B cell (primary cell): ENCODE results near the gene THBS2. TPM values are rescaled to one million over a fixed set of nuclear protein-coding genes. Genes with fewer than 3 reads are reported as not detected.

Experiments used
- ATAC-seq: fragments of 200-7000 bp; cut with Tn5 transposase; one replicate; pipeline ENCODE4 v1.10.0; 2021; ENCODE audit warnings: low read depth, mild to moderate bottlenecking, moderate number of reproducible peaks, moderate library complexity
- CTCF ChIA-PET: fragments of 350-600 bp; sonication (Branson Sonifier 250); formaldehyde crosslinking; loops from one replicate; lab custom pipeline; 2021; ENCODE audit warnings: antibody characterized with exemption, inconsistent platforms; lab: Charles Lee
- POLR2A ChIA-PET: fragments of 350-600 bp; sonication (Branson Sonifier 250); formaldehyde crosslinking; loops from one replicate; lab custom pipeline; 2021; ENCODE audit warnings: antibody characterized with exemption; lab: Charles Lee
- DNase-seq: peaks from one replicate; pipeline ENCODE4 v3.0.0; 2013
- H2AFZ ChIP-seq: 2 replicates; pipeline ENCODE4 v1.6.1; 2012; ENCODE audit warnings: mild to moderate bottlenecking, low read depth, low read length; ENCODE audit not compliant: insufficient read depth, poor library complexity, severe bottlenecking
- H3K27ac ChIP-seq, 2 donors: 1 replicate in 1 of 2; 2 replicates in 1 of 2; pipeline ENCODE4 v1.5.1; 2012 to 2013; ENCODE audit warnings: low read length in 2 of 2, mild to moderate bottlenecking in 2 of 2, moderate library complexity in 1 of 2
- H3K27me3 ChIP-seq, 4 experiments: fragments of 200-600 bp in 1 of 4; sonication (generic) in 1 of 4; replicated peaks in 1 of 4; 1 replicate in 2 of 4; 2 replicates in 2 of 4; pipeline versions ENCODE4 v1.6.1 to v1.7.0; 2013 to 2016; ENCODE audit warnings: low read length in 3 of 4, mild to moderate bottlenecking in 2 of 4, mixed read lengths in 1 of 4, moderate library complexity in 1 of 4; ENCODE audit not compliant: insufficient read depth in 4 of 4, control insufficient read depth in 3 of 4; ENCODE audit errors: control extremely low read depth in 1 of 4
- H3K36me3 ChIP-seq, 2 experiments: replicated peaks in 1 of 2; 1 replicate in 1 of 2; 2 replicates in 1 of 2; pipeline versions ENCODE4 v1.6.1 to v1.7.1; 2013; ENCODE audit warnings: low read length in 1 of 2; ENCODE audit not compliant: insufficient read depth in 2 of 2, control insufficient read depth in 1 of 2; ENCODE audit errors: control extremely low read depth in 1 of 2, extremely low read depth in 1 of 2
- H3K4me1 ChIP-seq, 2 donors: fragments of 200-600 bp in 1 of 2; sonication (generic) in 1 of 2; 1 replicate in 1 of 2; 2 replicates in 1 of 2; pipeline versions ENCODE4 v1.5.1 to v1.6.1; 2013 to 2017; ENCODE audit warnings: low read length in 2 of 2; ENCODE audit not compliant: control insufficient read depth in 2 of 2, insufficient read depth in 2 of 2
- H3K4me2 ChIP-seq: replicated peaks from 2 replicates; pipeline ENCODE3; 2012; ENCODE audit warnings: mild to moderate bottlenecking, low read depth, low read length; ENCODE audit not compliant: poor library complexity, severe bottlenecking
- H3K4me3 ChIP-seq, 5 experiments: fragments of 200-600 bp in 1 of 5; sonication (generic) in 1 of 5; 1 replicate in 3 of 5; 2 replicates in 2 of 5; pipeline versions ENCODE4 v1.5.1 to v1.7.0; 2011 to 2016; ENCODE audit warnings: low read length in 4 of 5, mild to moderate bottlenecking in 4 of 5, low read depth in 2 of 5, control low read depth in 1 of 5, moderate library complexity in 1 of 5; ENCODE audit not compliant: insufficient read depth in 1 of 5; ENCODE audit errors: control extremely low read depth in 1 of 5, extremely low read depth in 1 of 5
- H3K79me2 ChIP-seq: fragments of 200-600 bp; sonication (generic); one replicate; pipeline ENCODE4 v1.6.0; 2016; ENCODE audit warnings: low read length; ENCODE audit not compliant: control insufficient read depth, insufficient read depth
- H3K9ac ChIP-seq: fragments of 200-600 bp; sonication (generic); 2 replicates; pipeline ENCODE4 v1.6.1; 2017; ENCODE audit warnings: mild to moderate bottlenecking, low read length, moderate library complexity
- H3K9me3 ChIP-seq, 3 donors: one replicate each; pipeline versions ENCODE4 v1.6.1 to v1.7.1; 2013; ENCODE audit warnings: low read length in 2 of 3; ENCODE audit not compliant: control insufficient read depth in 2 of 3, insufficient read depth in 1 of 3; ENCODE audit errors: control extremely low read depth in 1 of 3
- H4K20me1 ChIP-seq: 2 replicates; pipeline ENCODE4 v1.6.0; 2012; ENCODE audit warnings: mild to moderate bottlenecking, low read length; ENCODE audit not compliant: insufficient read depth, control insufficient read depth, poor library complexity, severe bottlenecking
- H3K27ac Mint-ChIP-seq: one replicate; pipeline ENCODE4 v1.8.0; 2021; ENCODE audit warnings: mixed read lengths
- H3K27me3 Mint-ChIP-seq: one replicate; pipeline ENCODE4 v1.8.0; 2021; ENCODE audit warnings: mixed read lengths
- H3K4me1 Mint-ChIP-seq: one replicate; pipeline ENCODE4 v1.8.0; 2021; ENCODE audit warnings: mixed read lengths
- H3K4me3 Mint-ChIP-seq: one replicate; pipeline ENCODE4 v1.8.0; 2021; ENCODE audit warnings: mixed read lengths
- H3K9me3 Mint-ChIP-seq: one replicate; pipeline ENCODE4 v1.8.0; 2022; ENCODE audit warnings: mixed read lengths; ENCODE audit not compliant: insufficient read depth
- EZH2 ChIP-seq: IDR thresholded peaks from 2 replicates; pipeline ENCODE4 v1.6.1; 2012; ENCODE audit warnings: borderline replicate concordance, low read depth, mild to moderate bottlenecking, moderate library complexity, low read length; ENCODE audit not compliant: insufficient read depth, poor library complexity, severe bottlenecking
- WGBS: methylation state at CpG from one replicate; pipeline ENCODE4 v1.1.5; 2013; ENCODE audit warnings: missing lambda C conversion rate; ENCODE audit not compliant: insufficient coverage; 5-methylcytosine and 5-hydroxymethylcytosine counted together
- intact Hi-C: fragments of 100-400 bp; cut with micrococcal nuclease; formaldehyde crosslinking; loops from one replicate; pipeline ENCODE4 v1.10.0; 2022
- polyA plus RNA-seq: library from polyadenylated mRNA; depleted of rRNA; stranded (reverse); fragments of >200 nt; gene quantifications from 2 replicates; pipeline ENCODE4 v1.2.3, GENCODE V29; 2012
- total RNA-seq, 2 donors: library from RNA; stranded (reverse); fragments of 120-200 nt in 1 of 2; gene quantifications; 1 replicate in 1 of 2; 2 replicates in 1 of 2; pipeline versions ENCODE4 v1.2.3 to v1.2.4, GENCODE V29; 2013 to 2022
- TF ChIP-seq, protein P1 (sequence below): fragments of 200-600 bp; IDR thresholded peaks from one replicate; pipeline ENCODE4 v1.8.0; 2022; ENCODE audit warnings: antibody characterized with exemption, mild to moderate bottlenecking

THBS2 gene
- total and polyA plus RNA-seq, 2 donors (not counting 1 experiment from before 2014, with no cell fraction given), result not detected

- no peak overlapping the region for H3K9ac ChIP-seq
- intact Hi-C loops, result no loop called here
- no peak overlapping the region for H2AFZ ChIP-seq
- no peak overlapping the region for H3K27ac ChIP-seq
- H3K9me3 ChIP-seq, result peaks cover 0 to 10% (median 0%) of the 10 kb centered on the region in 3 donors
- Mint-ChIP-seq H3K4me3 (no peak overlapping the region), H3K27me3 (no peaks in the 10 kb centered on the region), H3K27ac (no peak overlapping the region), H3K9me3 (no peaks in the 10 kb centered on the region), H3K4me1 (no peaks in the 10 kb centered on the region)
- no peaks in the 10 kb centered on the region for H3K79me2 ChIP-seq
- ATAC-seq, result no peak
- ChIA-PET CTCF (no interaction called here), POLR2A (no interaction called here)
- H3K4me2 ChIP-seq, result no peak overlapping the region
- no peaks in the 10 kb centered on the region for H3K4me1 ChIP-seq
- H3K4me3 ChIP-seq, result no peak overlapping the region
- WGBS, result 91% methylated on average over 31 of the region's 37 CpGs
- no peaks in the 10 kb centered on the region for H4K20me1 ChIP-seq
- H3K36me3 ChIP-seq, result no peaks in the 10 kb centered on the region
- no peak for DNase-seq
- TF ChIP-seq EZH2, result no peak
- TF ChIP-seq, protein P1, sequence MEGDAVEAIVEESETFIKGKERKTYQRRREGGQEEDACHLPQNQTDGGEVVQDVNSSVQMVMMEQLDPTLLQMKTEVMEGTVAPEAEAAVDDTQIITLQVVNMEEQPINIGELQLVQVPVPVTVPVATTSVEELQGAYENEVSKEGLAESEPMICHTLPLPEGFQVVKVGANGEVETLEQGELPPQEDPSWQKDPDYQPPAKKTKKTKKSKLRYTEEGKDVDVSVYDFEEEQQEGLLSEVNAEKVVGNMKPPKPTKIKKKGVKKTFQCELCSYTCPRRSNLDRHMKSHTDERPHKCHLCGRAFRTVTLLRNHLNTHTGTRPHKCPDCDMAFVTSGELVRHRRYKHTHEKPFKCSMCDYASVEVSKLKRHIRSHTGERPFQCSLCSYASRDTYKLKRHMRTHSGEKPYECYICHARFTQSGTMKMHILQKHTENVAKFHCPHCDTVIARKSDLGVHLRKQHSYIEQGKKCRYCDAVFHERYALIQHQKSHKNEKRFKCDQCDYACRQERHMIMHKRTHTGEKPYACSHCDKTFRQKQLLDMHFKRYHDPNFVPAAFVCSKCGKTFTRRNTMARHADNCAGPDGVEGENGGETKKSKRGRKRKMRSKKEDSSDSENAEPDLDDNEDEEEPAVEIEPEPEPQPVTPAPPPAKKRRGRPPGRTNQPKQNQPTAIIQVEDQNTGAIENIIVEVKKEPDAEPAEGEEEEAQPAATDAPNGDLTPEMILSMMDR, result no peak
- H3K27me3 ChIP-seq, result no peaks in the 10 kb centered on the region
These were observed 85.9 kb downstream of the THBS2 start for GRCh38 chr6:169167581-169168301.

GRCh38 chr6:169166896-169167580 lies 86.6 kb downstream of the THBS2 start:
- Mint-ChIP-seq H3K27me3 (no peaks in the 10 kb centered on the region), H3K27ac (no peak overlapping the region), H3K4me3 (no peak overlapping the region), H3K4me1 (no peaks in the 10 kb centered on the region), H3K9me3 (no peaks in the 10 kb centered on the region)
- Histone ChIP-seq H3K9me3 (peaks cover 0 to 10% (median 0%) of the 10 kb centered on the region in 3 donors), H4K20me1 (no peaks in the 10 kb centered on the region), H2AFZ (no peak overlapping the region), H3K9ac (no peak overlapping the region), H3K79me2 (no peaks in the 10 kb centered on the region), H3K4me3 (no peak overlapping the region), H3K27ac (no peak overlapping the region), H3K36me3 (no peaks in the 10 kb centered on the region), H3K4me2 (no peak overlapping the region), H3K27me3 (no peaks in the 10 kb centered on the region), H3K4me1 (no peaks in the 10 kb centered on the region)
- no peak for TF ChIP-seq EZH2
- TF ChIP-seq, protein P1, result no peak
- ChIA-PET POLR2A (no interaction called here), CTCF (no interaction called here)
- WGBS, result 97% methylated on average over 29 of the region's 40 CpGs
- no peak for DNase-seq
- no peak for ATAC-seq
- intact Hi-C loops, result no loop called here
